ENCODE data around the gene CDKN2B-AS1. TPM values are rescaled to one million over a fixed set of nuclear protein-coding genes. Genes with fewer than 3 reads are reported as not detected.

The CDKN2B-AS1 gene
- total RNA-seq: 5.7 and 11.4 TPM in 2 replicates

DNA sequence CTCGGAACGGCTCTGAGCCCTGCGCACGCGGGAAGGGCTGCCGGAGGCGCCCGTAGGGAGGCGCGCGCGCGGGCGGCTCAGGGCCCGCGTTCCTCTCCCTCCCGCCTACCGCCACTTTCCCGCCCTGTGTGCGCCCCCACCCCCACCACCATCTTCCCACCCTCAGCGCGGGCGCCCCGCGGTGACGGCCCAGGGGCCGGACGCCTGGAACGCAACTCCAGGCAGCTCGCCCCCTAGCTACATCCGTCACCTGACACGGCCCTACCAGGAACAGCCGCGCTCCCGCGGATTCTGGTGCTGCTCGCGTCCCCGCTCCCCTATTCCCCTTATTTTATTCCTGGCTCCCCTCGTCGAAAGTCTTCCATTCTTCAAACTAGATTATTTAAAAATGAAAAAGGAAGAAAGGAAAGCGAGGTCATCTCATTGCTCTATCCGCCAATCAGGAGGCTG, at the start of gene CDKN2B-AS1:
CDKN2B-AS1 (plus strand) TSS at position 236 of the 450 bp plus-strand sequence.

DNA sequence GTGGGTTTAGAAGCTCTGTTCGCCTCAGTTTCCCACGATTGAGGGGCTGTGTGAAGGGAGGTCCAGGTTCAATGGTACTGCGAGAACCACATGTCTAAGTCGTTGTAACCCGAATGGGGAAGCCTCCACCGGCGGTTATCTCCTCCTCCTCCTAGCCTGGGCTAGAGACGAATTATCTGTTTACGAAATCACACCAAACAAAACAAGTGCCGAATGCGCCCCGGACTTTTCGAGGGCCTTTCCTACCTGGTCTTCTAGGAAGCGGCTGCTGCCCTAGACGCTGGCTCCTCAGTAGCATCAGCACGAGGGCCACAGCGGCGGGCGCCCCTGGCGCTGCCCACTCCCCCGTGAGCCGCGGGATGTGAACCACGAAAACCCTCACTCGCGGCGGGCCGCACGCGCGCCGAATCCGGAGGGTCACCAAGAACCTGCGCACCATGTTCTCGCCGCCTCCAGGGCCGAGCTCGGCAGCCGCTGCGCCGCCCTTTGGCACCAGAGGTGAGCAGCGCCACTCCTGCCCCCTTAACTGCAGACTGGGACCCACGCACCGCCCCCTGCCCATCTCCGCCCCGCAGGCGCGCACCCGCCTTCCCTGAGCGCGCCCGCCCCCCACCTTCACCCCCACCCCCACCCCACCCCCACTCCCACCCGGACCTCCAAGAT, 567 bp upstream of the CDKN2B-AS1 start, which contains the start of gene CDKN2A:
CDKN2A (minus strand) TSS at position 500 of the 663 bp plus-strand sequence.

DNA sequence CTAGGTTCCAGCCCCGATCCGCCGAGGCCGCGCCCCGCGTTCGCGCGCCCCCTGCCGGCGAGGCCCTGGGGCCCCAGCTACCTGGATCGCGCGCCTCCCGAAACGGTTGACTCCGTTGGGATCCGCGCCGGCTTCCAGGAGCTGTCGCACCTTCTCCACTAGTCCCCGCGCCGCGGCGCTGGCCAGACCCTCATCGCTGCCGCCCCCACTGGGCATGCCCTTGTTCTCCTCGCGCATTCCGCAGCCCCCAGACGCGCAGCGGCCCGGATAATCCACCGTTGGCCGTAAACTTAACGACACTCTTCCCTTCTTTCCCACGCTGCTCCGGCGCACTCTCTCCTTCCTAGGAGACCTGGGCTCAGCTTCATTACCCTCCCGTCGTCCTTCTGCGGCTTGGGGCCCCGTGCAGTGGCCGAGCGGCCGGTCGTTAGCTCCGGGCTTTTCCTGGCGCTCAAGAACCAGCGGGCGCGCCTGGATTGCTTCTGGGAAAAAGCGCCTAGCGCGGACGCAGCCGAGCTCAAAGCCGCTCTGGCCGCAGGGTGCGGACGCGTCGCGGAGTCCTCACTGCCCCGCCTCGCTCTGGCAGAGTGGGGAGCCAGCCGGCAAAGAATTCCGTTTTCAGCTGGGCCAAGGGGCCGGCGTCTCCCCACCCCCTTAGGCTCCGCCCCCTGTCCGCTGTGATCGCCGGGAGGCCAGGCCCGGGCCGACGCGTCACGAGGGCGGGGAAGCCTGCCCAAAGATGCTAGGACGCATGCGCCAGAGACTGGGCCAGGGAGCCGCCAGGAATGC, 14.3 kb downstream of the CDKN2B-AS1 start, which contains the start of gene CDKN2B:
CDKN2B (minus strand) TSS at position 589 of the 789 bp plus-strand sequence; CDS start at position 237, 352 bp downstream.

Small RNA genes lying within 50 kb of the gene (small RNA-seq; reads per million reads assigned to genes)
- not detected for gene RF01909
- gene RF02045: not detected

Other genes starting within 250 kb of the CDKN2B-AS1 start
- 25.9 and 39.3 TPM in 2 replicates for gene MTAP, start 192.2 kb upstream of the CDKN2B-AS1 start, total RNA-seq
- gene CDKN2A, start 399 bp upstream of the CDKN2B-AS1 start, total RNA-seq: 33.4 and 36.4 TPM in 2 replicates
- 29.4 and 98.1 TPM in 2 replicates for gene CDKN2B, start 14.5 kb downstream of the CDKN2B-AS1 start, total RNA-seq

Data from placental epithelial cell (primary cell).